Uterus (tissue), 4 donors: Measurements from ENCODE around the gene GMCL2. TPM values are rescaled to one million over a fixed set of nuclear protein-coding genes. Genes with fewer than 3 reads are reported as not detected.

Source experiments
- DNase-seq, 2 donors: peaks; one replicate each; pipeline ENCODE4 v3.0.0-alpha.2; 2019 to 2020
- H3K27ac ChIP-seq, 2 donors: fragments of 200-600 bp; sonication (generic); 1 replicate in 1 of 2; 2 replicates in 1 of 2; pipeline ENCODE4 v1.5.1; 2016 to 2018
- H3K27me3 ChIP-seq, 2 donors: fragments of 200-600 bp; sonication (generic); one replicate each; pipeline ENCODE4 v1.5.1; 2018 to 2019; ENCODE audit warnings: control low read depth in 1 of 2
- H3K36me3 ChIP-seq, 2 donors: fragments of 200-600 bp; sonication (generic); one replicate each; pipeline ENCODE4 v1.5.1; 2019; ENCODE audit warnings: control low read depth in 1 of 2
- H3K4me1 ChIP-seq, 2 donors: fragments of 200-600 bp; sonication (generic); one replicate each; pipeline ENCODE4 v1.5.1; 2018 to 2019; ENCODE audit warnings: control low read depth in 1 of 2
- H3K4me3 ChIP-seq, 2 donors: fragments of 200-600 bp; sonication (generic); 1 replicate in 1 of 2; 2 replicates in 1 of 2; pipeline ENCODE4 v1.5.1; 2018 to 2019; ENCODE audit warnings: mild to moderate bottlenecking in 1 of 2
- H3K9me3 ChIP-seq, 2 donors: fragments of 200-600 bp; sonication (generic); one replicate each; pipeline ENCODE4 v1.5.1; 2019; ENCODE audit warnings: control low read depth in 1 of 2
- POLR2A ChIP-seq, 2 donors: fragments of 450-650 bp; IDR thresholded peaks; one replicate each; pipeline ENCODE4 v1.6.1; 2016; ENCODE audit warnings: antibody characterized with exemption in 2 of 2, mild to moderate bottlenecking in 1 of 2, moderate library complexity in 1 of 2
- intact Hi-C: fragments of 100-400 bp; cut with DNase I; formaldehyde crosslinking; loops from one replicate; pipeline ENCODE4 v1.15.1; 2023; ENCODE audit warnings: low total_unique reads
- total RNA-seq, 4 donors: library from RNA; depleted of rRNA in 3 of 4; stranded (reverse); fragments of >200 nt in 3 of 4; gene quantifications; one replicate each; pipeline versions ENCODE4 v1.1.0 to v1.2.4, GENCODE V29; 2014 to 2023
- TF ChIP-seq, protein P1 (sequence below), 4 experiments: fragments of 200-600 bp in 2 of 4; fragments of 450-650 bp in 2 of 4; sonication (generic) in 2 of 4; IDR thresholded peaks; one replicate each; pipeline ENCODE4 v1.5.1; 2016 to 2019; ENCODE audit warnings: antibody characterized with exemption in 4 of 4, mild to moderate bottlenecking in 2 of 4, moderate library complexity in 1 of 4
- donor health status: DM: yes; HTN: yes; CAD: no.

GMCL2 gene
- total RNA-seq, 4 donors from 2014 or later: not detected

DNA sequence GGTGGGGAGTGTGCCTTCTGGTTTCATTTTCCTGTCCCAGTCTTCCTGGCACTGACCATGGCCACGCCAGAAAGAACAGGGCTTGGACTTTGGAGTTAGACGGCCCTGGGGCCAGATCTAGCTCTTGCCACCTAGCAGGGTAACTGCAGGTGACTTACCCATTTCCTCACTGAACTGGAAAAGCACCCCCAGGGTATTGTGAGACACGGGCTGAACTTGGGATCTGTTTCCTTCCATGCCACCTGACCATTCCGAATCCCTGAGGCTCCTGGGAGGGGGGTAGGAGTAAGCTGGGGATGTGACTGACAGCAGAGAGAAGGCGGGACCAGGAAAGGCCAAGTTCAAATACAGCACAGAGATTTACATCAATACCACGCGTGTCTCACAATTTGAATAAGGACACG, 26.6 kb upstream of the GMCL2 start:
- Histone ChIP-seq H3K27ac (no peak overlapping the region), H3K36me3 (no peaks in the 10 kb centered on the region), H3K27me3 (no peaks in the 10 kb centered on the region), H3K4me1 (no peaks in the 10 kb centered on the region), H3K4me3 (no peak overlapping the region), H3K9me3 (no peaks in the 10 kb centered on the region)
- intact Hi-C loops: no loop called here
- no peak for DNase-seq
- TF ChIP-seq, protein P1, sequence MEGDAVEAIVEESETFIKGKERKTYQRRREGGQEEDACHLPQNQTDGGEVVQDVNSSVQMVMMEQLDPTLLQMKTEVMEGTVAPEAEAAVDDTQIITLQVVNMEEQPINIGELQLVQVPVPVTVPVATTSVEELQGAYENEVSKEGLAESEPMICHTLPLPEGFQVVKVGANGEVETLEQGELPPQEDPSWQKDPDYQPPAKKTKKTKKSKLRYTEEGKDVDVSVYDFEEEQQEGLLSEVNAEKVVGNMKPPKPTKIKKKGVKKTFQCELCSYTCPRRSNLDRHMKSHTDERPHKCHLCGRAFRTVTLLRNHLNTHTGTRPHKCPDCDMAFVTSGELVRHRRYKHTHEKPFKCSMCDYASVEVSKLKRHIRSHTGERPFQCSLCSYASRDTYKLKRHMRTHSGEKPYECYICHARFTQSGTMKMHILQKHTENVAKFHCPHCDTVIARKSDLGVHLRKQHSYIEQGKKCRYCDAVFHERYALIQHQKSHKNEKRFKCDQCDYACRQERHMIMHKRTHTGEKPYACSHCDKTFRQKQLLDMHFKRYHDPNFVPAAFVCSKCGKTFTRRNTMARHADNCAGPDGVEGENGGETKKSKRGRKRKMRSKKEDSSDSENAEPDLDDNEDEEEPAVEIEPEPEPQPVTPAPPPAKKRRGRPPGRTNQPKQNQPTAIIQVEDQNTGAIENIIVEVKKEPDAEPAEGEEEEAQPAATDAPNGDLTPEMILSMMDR (IDR thresholded peaks at IDR 0.05): no peak
- TF ChIP-seq POLR2A (IDR thresholded peaks at IDR 0.05): no peak

DNA sequence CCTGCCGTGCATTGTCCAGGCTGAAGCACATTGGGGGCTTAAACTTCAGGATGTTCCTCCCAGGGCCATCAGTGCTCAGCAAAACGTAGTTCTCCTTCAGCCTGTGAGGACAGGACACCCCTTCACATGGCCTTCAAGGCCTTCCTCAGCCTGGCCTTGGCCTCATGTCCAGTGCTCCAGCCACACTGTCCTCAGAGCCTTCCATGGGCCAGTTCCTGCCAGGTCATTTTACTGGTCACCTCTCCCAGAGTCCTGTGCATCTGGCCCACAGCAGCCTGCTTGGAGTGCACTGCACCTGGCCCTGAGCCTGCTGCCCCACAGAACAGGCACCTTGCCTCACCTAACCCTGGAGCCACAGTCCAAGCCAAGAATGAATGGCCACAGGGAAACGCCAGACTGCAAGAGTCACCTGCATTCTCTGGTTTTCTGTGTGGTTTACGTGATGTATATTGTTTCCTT, 25.9 kb upstream of the GMCL2 start:
- Histone ChIP-seq H3K9me3 (no peaks in the 10 kb centered on the region), H3K4me1 (no peaks in the 10 kb centered on the region), H3K36me3 (no peaks in the 10 kb centered on the region), H3K27ac (no peak overlapping the region), H3K27me3 (no peaks in the 10 kb centered on the region), H3K4me3 (no peak overlapping the region)
- no peak for DNase-seq
- intact Hi-C loops: no loop called here
- TF ChIP-seq, protein P1 (IDR thresholded peaks at IDR 0.05): no peak
- no peak for TF ChIP-seq POLR2A (IDR thresholded peaks at IDR 0.05)

DNA sequence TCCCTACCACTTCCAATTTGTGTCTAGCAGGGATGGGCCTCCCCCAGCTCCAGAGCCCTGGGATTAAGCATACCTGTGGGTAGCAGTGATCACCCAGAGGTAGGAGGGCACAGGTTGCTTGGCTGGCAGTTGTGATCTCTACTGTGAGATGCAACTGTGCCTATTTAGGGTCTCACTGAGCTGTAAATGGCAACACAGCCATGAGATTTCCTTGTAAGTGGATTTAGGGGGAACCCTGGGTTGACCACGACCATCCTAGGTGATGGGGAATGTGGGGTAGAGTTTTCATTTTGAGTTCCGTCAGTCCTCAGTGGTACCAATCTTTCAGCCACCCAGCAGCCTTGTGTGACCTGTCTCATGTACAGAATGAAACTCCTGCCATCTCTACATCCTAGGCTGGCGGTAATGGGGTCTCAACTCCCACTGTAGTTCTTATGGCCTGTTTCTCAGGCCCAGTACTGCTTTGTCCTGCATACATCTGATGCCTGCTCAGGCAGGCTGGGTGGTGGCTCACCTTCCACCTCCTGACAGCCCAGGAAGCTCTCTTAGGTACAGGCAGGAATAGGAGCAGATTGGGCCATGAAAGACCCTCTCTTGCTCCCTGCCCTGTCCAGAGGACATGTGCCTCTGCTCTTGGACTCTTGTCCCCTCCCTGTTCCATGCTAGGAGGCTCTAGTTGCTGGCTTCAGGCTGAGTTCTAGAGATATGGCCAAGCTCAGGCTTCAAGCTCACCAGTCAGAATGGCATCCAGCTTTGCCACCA, 25.3 kb upstream of the GMCL2 start:
- H3K4me1 ChIP-seq: no peaks in the 10 kb centered on the region
- no peaks in the 10 kb centered on the region for H3K27me3 ChIP-seq
- H3K4me3 ChIP-seq: no peak overlapping the region
- H3K27ac ChIP-seq: no peak overlapping the region
- no peak for TF ChIP-seq POLR2A (IDR thresholded peaks at IDR 0.05)
- H3K9me3 ChIP-seq: no peaks in the 10 kb centered on the region
- intact Hi-C loops: no loop called here
- no peaks in the 10 kb centered on the region for H3K36me3 ChIP-seq
- no peak for DNase-seq

DNA sequence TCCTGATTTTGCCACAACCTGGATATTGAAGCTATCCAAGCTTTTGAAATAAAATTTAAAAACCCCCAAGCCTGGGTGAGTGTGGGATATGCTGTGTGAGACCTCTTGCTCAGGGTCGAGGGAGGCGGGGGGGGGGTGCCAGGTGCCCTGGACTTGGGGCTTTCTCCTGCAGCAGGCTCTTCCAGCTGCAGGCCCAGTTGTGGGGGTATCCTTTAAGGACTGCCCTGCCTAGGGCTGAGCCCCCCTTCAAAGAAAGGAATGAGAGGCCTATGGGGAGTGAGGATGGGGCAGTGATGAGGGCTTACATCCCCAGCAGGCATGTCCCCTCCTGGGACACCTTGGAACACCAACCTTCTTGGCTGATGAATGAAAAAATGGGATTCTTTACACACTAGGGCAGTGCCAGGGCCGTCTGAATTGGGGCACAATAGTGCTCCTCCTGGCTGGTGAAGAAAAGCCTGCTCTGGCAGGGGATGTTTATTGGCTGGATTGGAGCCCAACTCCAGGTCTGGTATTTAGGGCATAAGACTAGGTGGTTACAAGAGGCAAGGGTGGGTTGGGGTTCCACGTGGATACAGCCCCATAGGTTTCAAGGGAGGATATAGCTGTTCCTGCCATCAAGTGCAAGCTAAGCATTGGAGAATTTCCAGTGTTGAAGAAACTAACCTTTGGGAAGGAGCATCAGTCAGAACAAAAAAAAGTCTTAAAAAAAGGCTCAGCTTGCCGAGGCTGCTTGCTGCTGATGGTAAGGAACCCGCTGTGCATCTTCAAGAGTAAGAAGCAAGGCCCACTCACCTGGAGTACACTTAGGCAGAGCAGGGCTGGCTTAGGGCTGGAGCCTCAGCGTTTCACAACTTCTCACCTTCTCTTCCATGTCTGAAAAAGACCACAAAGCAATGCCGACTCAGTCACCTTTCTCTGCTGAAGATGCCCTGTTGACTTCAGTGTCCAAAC, 24.2 kb upstream of the GMCL2 start:
- no peak overlapping the region for H3K4me3 ChIP-seq
- H3K27me3 ChIP-seq: no peaks in the 10 kb centered on the region
- TF ChIP-seq, protein P1 (IDR thresholded peaks at IDR 0.05): no peak
- TF ChIP-seq POLR2A (IDR thresholded peaks at IDR 0.05): no peak
- H3K9me3 ChIP-seq: no peaks in the 10 kb centered on the region
- peaks cover under 1 to 4% of the 10 kb centered on the region in 2 donors for H3K4me1 ChIP-seq
- no peak for DNase-seq
- H3K36me3 ChIP-seq: no peaks in the 10 kb centered on the region
- no peak overlapping the region for H3K27ac ChIP-seq
- intact Hi-C loops: no loop called here

DNA sequence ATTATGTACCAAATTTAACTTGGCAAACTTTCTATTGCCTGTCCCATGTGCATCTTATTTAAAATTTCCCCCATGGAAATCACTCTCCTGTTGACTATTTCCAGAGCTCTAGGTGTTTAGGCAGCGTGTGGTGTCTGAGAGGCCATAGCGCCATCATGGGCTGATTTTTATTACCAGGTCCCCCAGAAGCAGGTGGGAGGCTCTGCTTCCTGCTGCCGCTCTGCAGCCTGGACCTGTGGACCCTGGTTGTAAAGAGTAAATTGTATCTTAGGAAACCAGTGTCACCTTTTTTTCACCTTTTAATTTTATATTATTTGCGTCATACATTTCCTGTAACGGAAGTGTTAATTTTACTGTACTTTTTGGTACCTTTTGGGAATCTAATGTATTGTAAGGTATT, 23.5 kb upstream of the GMCL2 start:
- Histone ChIP-seq H3K9me3 (no peaks in the 10 kb centered on the region), H3K4me1 (peaks cover 6 to 11% of the 10 kb centered on the region in 2 donors), H3K27me3 (no peaks in the 10 kb centered on the region), H3K27ac (no peak overlapping the region), H3K36me3 (no peaks in the 10 kb centered on the region), H3K4me3 (no peak overlapping the region)
- TF ChIP-seq, protein P1 (IDR thresholded peaks at IDR 0.05): no peak
- no peak for TF ChIP-seq POLR2A (IDR thresholded peaks at IDR 0.05)
- no peak for DNase-seq
- intact Hi-C loops: no loop called here
